Testis (tissue), 3 donors: ENCODE measurements around the gene PLIN3. TPM values are rescaled to one million over a fixed set of nuclear protein-coding genes. Genes with fewer than 3 reads are reported as not detected.
"Not testable (repeated sequence)": the region's sequence is repeated elsewhere in the genome, so short reads cannot be mapped to it uniquely, and the experiment has no call there.

ENCODE experiments used
- DNase-seq: peaks from one replicate; pipeline ENCODE4 v3.0.0-alpha.2; 2019
- H3K27ac ChIP-seq, 2 donors: fragments of 200-600 bp; sonication (generic); one replicate each; pipeline ENCODE4 v1.5.1; 2019
- H3K27me3 ChIP-seq: fragments of 200-600 bp; sonication (generic); one replicate; pipeline ENCODE4 v1.5.1; 2019
- H3K36me3 ChIP-seq: fragments of 200-600 bp; sonication (generic); one replicate; pipeline ENCODE4 v1.5.1; 2017; ENCODE audit warnings: low read depth; ENCODE audit errors: missing control alignments
- H3K4me1 ChIP-seq: fragments of 200-600 bp; sonication (generic); one replicate; pipeline ENCODE4 v1.5.1; 2019
- H3K4me3 ChIP-seq, 2 donors: fragments of 200-600 bp; sonication (generic); one replicate each; pipeline ENCODE4 v1.5.1; 2017 to 2019
- H3K9me3 ChIP-seq: fragments of 200-600 bp; sonication (generic); one replicate; pipeline ENCODE4 v1.5.1; 2017
- POLR2A ChIP-seq: fragments of 450-650 bp; IDR thresholded peaks from one replicate; pipeline ENCODE4 v1.6.1; 2017; ENCODE audit warnings: antibody characterized with exemption, mild to moderate bottlenecking, moderate library complexity
- WGBS, 2 donors: methylation state at CpG; one replicate each; pipeline ENCODE4 v1.1.5; 2018; 5-methylcytosine and 5-hydroxymethylcytosine counted together
- intact Hi-C: fragments of 100-400 bp; cut with DNase I; formaldehyde crosslinking; loops from one replicate; pipeline ENCODE4 v1.15.1; 2023; ENCODE audit warnings: low total_unique reads
- polyA plus RNA-seq: library from polyadenylated mRNA; stranded (reverse); fragments of 350-450 nt; fragmentation: Illumina TruSeq; extraction: RNeasy Lipid Tissue Mini Kit (QIAGEN cat#74804); gene quantifications from one replicate; pipeline ENCODE4 v1.2.3, GENCODE V29; 2014; ENCODE audit warnings: low read depth, low replicate concordance; ENCODE audit not compliant: insufficient read depth
- total RNA-seq, 2 donors: library from RNA; depleted of rRNA; stranded (reverse); fragments of >200 nt; gene quantifications; one replicate each; pipeline ENCODE4 v1.2.3, GENCODE V29; 2016
- TF ChIP-seq, protein P1 (sequence below), 3 experiments: fragments of 450-650 bp in 2 of 3; fragments of 200-600 bp in 1 of 3; sonication (generic) in 1 of 3; IDR thresholded peaks; one replicate each; pipeline ENCODE4 v1.5.1; 2016 to 2019; ENCODE audit warnings: antibody characterized with exemption in 3 of 3, mild to moderate bottlenecking in 2 of 3, moderate library complexity in 1 of 3

Gene PLIN3
- total and polyA plus RNA-seq, 3 donors from 2014 or later = 63.4 to 109 (median 82.8) TPM

DNA sequence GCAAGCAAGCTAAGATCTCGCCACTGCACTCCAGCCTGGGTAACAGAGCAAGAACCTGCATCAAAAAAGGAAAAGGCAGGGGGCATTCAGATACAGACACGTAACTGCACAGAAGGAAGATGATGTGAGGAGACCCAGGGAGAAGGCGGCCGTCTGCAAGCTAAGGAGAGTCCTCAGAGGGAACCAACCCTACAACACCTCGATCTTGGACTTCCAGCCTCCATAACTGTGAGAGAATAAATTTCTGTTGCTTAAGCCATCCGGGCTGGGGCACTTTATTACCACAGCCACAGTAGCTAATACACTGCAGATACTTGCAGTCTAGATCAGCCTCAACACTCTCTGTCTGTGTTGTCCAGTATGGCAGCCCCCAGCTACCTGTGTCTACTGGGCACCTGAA lies 43.9 kb downstream of the PLIN3 start:
- WGBS, 2 donors = 82 to 85% methylated on average over 6 of the region's 6 CpGs
- Histone ChIP-seq H3K4me3 (no peak overlapping the region), H3K27me3 (no peaks in the 10 kb centered on the region), H3K36me3 (no peaks in the 10 kb centered on the region), H3K4me1 (no peaks in the 10 kb centered on the region), H3K27ac (no peak overlapping the region), H3K9me3 (no peaks in the 10 kb centered on the region)
- intact Hi-C loops = no loop called here
- TF ChIP-seq POLR2A = no peak
- TF ChIP-seq, protein P1, sequence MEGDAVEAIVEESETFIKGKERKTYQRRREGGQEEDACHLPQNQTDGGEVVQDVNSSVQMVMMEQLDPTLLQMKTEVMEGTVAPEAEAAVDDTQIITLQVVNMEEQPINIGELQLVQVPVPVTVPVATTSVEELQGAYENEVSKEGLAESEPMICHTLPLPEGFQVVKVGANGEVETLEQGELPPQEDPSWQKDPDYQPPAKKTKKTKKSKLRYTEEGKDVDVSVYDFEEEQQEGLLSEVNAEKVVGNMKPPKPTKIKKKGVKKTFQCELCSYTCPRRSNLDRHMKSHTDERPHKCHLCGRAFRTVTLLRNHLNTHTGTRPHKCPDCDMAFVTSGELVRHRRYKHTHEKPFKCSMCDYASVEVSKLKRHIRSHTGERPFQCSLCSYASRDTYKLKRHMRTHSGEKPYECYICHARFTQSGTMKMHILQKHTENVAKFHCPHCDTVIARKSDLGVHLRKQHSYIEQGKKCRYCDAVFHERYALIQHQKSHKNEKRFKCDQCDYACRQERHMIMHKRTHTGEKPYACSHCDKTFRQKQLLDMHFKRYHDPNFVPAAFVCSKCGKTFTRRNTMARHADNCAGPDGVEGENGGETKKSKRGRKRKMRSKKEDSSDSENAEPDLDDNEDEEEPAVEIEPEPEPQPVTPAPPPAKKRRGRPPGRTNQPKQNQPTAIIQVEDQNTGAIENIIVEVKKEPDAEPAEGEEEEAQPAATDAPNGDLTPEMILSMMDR (IDR thresholded peaks at IDR 0.05) = no peak
- DNase-seq = no peak

DNA sequence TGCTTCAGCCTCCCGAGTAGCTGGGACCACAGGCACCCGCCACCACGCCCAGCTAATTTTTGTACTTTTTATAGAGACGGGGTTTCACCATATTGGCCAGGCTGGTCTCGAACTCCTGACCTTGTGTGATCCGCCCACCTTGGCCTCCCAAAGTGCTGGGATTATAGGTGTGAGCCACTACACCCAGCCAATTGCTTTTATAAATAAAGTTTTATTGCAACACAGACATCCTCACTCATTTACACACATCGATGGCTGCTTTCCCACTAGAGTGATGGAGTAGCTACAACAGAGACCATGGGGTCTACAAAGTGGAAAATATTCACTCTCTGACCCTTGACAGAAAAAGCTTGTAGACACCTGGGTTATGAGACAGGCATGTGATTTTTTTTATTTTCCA lies 45.1 kb downstream of the PLIN3 start:
- H3K36me3 ChIP-seq, H3K9me3 ChIP-seq, H3K27me3 ChIP-seq, intact Hi-C loops, DNase-seq, H3K4me3 ChIP-seq, H3K4me1 ChIP-seq, H3K27ac ChIP-seq: not testable (repeated sequence)
- WGBS, 2 donors = 98 to 99% methylated on average over 7 of the region's 7 CpGs

DNA sequence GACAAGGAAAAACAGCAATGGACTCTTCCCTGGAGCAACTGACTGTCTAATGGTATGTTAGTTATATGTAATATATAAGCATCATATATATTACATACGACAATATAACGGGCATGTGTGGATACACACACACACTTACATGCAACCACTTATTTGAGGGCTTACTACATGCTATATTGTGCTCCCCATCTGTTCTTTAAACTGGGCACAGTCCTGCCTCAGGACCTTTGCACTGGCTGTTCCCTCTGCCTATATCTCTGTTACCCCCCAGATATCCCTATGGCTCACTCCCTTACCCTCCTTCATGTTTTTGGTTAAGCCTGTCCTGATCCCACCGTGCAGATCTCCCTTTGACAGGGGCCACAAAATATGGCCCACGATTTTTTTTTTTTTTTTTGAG lies 46.2 kb downstream of the PLIN3 start:
- no peak overlapping the region for H3K4me3 ChIP-seq
- WGBS, 2 donors = 91 to 94% methylated on average over 4 of the region's 4 CpGs
- H3K9me3 ChIP-seq = no peaks in the 10 kb centered on the region
- H3K36me3 ChIP-seq = no peaks in the 10 kb centered on the region
- intact Hi-C loops = no loop called here
- H3K27ac ChIP-seq = no peak overlapping the region
- H3K27me3 ChIP-seq = no peaks in the 10 kb centered on the region
- no peak for DNase-seq
- no peak for TF ChIP-seq POLR2A
- TF ChIP-seq, protein P1 (IDR thresholded peaks at IDR 0.05) = no peak
- H3K4me1 ChIP-seq = no peaks in the 10 kb centered on the region

DNA sequence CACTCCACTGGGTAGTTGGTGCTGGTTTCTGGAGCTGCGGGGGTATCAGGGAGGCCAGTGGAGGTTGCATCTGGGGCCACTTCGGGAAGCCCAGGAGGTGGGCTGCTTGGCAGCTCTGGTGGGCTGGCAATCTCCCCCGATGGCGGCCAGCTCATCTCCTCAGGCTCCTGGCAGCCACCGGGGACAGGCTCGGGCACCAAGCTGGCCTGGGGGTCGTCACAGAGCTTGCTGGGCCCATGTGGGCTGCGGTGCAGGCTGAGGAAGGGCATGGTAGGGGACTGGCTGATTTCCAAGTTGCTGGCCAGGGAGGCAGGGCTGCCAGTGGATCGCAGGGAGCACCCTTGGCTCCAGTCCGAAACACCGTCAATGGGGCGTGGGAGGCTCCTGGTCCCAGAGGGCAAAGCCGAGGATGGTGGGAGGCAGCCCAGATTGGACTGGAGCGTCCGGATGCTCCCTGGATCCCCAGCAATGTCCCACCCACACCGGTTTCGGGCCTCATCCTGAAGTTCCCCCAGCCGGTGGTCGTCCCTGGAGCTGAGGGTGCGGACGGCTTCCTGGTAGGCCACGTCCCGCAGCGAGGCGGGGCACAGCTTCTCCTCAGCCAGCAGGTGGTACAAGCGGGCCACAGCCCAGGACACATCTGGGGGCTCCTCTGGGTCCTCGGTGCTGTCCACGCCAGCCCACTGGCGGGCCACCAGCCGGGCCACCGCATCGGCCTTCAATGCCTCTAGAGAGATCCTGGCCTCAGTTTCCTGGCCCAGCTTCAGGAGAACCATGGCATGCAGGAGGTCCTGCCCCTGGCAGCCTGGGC lies 49.8 kb downstream of the PLIN3 start:
- Histone ChIP-seq H3K27ac (no peak overlapping the region), H3K9me3 (no peaks in the 10 kb centered on the region), H3K4me3 (no peak overlapping the region), H3K27me3 (no peaks in the 10 kb centered on the region), H3K4me1 (no peaks in the 10 kb centered on the region), H3K36me3 (no peaks in the 10 kb centered on the region)
- TF ChIP-seq, protein P1 (IDR thresholded peaks at IDR 0.05) = no peak
- no peak for TF ChIP-seq POLR2A
- 85 to 86% methylated on average over 7 to 32 of the region's 32 CpGs for WGBS, 2 donors
- peak; percentile 61 for DNase-seq
- intact Hi-C loops = no loop called here

DNA sequence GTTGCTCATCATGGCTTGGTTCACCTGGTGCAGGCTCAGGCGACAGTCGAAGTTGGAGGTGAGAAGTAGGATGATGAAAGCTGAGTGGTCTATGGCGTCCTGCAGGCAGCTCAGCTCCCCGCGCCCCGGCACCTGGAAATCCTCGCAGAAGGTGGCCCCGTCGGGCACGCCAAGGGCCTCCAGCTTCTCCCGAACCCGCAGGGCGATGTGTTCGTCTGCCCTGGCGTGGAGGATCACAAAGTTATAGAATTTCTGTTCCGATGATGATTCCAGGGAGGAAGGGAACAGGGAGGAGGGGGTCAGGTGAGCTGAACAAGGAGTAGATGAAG lies 50.6 kb downstream of the PLIN3 start:
- DNase-seq = no peak
- H3K9me3 ChIP-seq = no peaks in the 10 kb centered on the region
- 62 to 66% methylated on average over 16 of the region's 16 CpGs for whole genome bisulfite sequencing, 2 donors
- intact Hi-C loops = no loop called here
- no peak overlapping the region for H3K4me3 ChIP-seq
- no peaks in the 10 kb centered on the region for H3K36me3 ChIP-seq
- TF ChIP-seq, protein P1 (IDR thresholded peaks at IDR 0.05) = no peak
- no peak for TF ChIP-seq POLR2A
- H3K4me1 ChIP-seq = no peaks in the 10 kb centered on the region
- H3K27me3 ChIP-seq = no peaks in the 10 kb centered on the region
- no peak overlapping the region for H3K27ac ChIP-seq
